ENCODE measurements around the gene HIVEP1. TPM values are rescaled to one million over a fixed set of nuclear protein-coding genes. Genes with fewer than 3 reads are reported as not detected.

HIVEP1 gene
- total RNA-seq, 2 experiments from 2014 or later = 22.1 to 22.6 TPM

DNA sequence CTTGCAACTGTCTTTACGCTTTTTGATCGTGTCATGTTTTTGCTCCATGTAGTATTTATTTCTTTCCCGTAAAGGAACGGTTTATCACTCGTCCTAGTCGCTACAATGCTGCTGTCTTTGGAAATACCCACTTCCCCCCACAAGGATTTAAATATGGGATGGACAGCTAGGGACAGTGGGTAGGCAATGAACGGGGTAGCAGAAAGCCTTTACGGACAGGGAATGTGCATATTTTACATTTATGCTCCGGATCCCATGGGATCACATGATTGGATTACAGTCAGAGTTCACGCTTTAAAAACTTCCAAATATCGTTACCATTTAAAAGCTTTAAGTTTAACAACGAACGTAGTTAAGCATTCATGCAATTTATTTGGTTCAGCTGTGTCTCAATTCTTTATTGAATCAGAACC lies 1.2 kb downstream of the HIVEP1 start:
- no TSS peak for BruUV-seq (replicated peaks)
- ChIA-PET POLR2A (interaction anchor here (0.5 to 2.2 kb wide), 3 partner anchors 10 to 423 kb away, joined by 3 to 10 read pairs (median 4); no protein-coding TSS in a partner anchor), CTCF (ENCODE audit: unreplicated experiment) (no interaction called here)
- H3K4me1 ChIP-seq (ENCODE audit: insufficient read depth, low read length, poor library complexity, severe bottlenecking) = peaks cover 17% of the 10 kb centered on the region
- peak overlapping the region; percentile 49 for H3K27ac ChIP-seq (ENCODE audit: low read depth, low read length, poor library complexity, severe bottlenecking)
- H2AFZ ChIP-seq (ENCODE audit: low read length) = no peak overlapping the region
- intact Hi-C loops (cut with micrococcal nuclease; ENCODE audit: unreplicated experiment) = loop anchor here (5.0 kb wide), 1 partner anchor 1481 kb away; no protein-coding TSS in a partner anchor
- peak overlapping the region; percentile 95 for H3K4me2 ChIP-seq (ENCODE audit: low read length)
- peaks cover 8% of the 10 kb centered on the region; the same call in 1 of the 2 replicates for H3K9me3 ChIP-seq (ENCODE audit: low read length)
- peak overlapping the region; percentile 94 for H3K4me3 ChIP-seq (ENCODE audit: low read depth, low read length, poor library complexity, severe bottlenecking)
- TF ChIP-seq, protein P1, sequence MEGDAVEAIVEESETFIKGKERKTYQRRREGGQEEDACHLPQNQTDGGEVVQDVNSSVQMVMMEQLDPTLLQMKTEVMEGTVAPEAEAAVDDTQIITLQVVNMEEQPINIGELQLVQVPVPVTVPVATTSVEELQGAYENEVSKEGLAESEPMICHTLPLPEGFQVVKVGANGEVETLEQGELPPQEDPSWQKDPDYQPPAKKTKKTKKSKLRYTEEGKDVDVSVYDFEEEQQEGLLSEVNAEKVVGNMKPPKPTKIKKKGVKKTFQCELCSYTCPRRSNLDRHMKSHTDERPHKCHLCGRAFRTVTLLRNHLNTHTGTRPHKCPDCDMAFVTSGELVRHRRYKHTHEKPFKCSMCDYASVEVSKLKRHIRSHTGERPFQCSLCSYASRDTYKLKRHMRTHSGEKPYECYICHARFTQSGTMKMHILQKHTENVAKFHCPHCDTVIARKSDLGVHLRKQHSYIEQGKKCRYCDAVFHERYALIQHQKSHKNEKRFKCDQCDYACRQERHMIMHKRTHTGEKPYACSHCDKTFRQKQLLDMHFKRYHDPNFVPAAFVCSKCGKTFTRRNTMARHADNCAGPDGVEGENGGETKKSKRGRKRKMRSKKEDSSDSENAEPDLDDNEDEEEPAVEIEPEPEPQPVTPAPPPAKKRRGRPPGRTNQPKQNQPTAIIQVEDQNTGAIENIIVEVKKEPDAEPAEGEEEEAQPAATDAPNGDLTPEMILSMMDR (conservative IDR thresholded peaks at IDR 0.05; ENCODE audit: low read length) = no peak
- TF ChIP-seq EZH2phosphoT487 (IDR thresholded peaks at IDR 0.05; ENCODE audit: borderline replicate concordance, low read depth, low read length) = no peak
- peaks cover 46% of the 10 kb centered on the region for H3K36me3 ChIP-seq (ENCODE audit: insufficient read depth, low read length)
- H3K79me2 ChIP-seq (ENCODE audit: insufficient read depth, low read depth, low read length) = peaks cover 54% of the 10 kb centered on the region
- no peak for DNase-seq (ENCODE audit: low spot score)
- H3K9me2 ChIP-seq (ENCODE audit: insufficient read depth, low read length) = no peaks in the 10 kb centered on the region
- H4K20me1 ChIP-seq (ENCODE audit: insufficient read depth, low read length) = peaks cover 12% of the 10 kb centered on the region

DNA sequence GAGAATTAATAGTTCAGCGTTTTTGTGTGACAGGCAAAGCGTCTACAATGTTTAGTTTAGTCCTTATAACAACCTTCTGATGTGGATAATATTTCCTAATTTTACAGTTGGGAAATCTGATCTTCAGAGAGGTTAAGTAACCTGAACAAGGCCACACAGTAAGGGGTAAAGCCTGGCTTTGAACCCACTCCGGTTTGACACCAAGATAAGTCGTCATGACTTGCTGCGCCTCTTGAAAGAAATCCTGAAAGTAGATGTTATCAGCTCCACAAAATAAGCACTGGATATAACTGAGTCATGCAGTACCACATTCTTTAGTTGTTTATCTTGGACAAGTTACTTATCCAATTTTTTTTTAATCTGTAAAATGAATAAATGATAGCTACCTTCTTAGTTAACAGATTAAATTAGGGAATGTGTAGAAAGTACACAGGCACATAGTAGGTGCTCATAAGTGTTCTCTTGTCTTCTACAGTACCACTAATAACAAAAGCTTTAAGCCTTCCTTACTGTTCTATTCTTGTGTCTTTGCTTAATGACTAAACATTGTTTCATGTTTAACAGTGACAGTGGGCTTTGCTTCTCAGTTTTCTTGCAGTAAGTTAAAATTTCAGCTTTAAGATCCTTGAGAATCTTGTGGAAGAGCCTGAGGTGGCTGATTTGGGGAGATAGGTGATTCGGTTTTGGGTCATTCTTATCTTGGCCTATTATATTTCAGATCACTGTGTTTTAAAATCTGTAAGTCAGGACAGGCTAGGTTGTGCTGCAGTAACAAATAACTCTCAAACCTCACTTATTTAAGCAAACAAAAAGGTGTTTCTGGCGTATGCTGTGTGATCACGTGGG lies 2.1 kb downstream of the HIVEP1 start:
- Histone ChIP-seq H2AFZ (ENCODE audit: low read length) (no peak overlapping the region), H3K4me2 (ENCODE audit: low read length) (peak overlapping the region; percentile 95), H3K36me3 (ENCODE audit: insufficient read depth, low read length) (peaks cover 53% of the 10 kb centered on the region), H3K4me3 (ENCODE audit: low read depth, low read length, poor library complexity, severe bottlenecking) (peak overlapping the region; percentile 94), H3K79me2 (ENCODE audit: insufficient read depth, low read depth, low read length) (peaks cover 54% of the 10 kb centered on the region), H4K20me1 (ENCODE audit: insufficient read depth, low read length) (peaks cover 12% of the 10 kb centered on the region), H3K4me1 (ENCODE audit: insufficient read depth, low read length, poor library complexity, severe bottlenecking) (peaks cover 17% of the 10 kb centered on the region), H3K9me3 (ENCODE audit: low read length) (peaks cover 8% of the 10 kb centered on the region; the same call in 1 of the 2 replicates), H3K9me2 (ENCODE audit: insufficient read depth, low read length) (no peaks in the 10 kb centered on the region), H3K27ac (ENCODE audit: low read depth, low read length, poor library complexity, severe bottlenecking) (no peak overlapping the region)
- intact Hi-C loops (cut with micrococcal nuclease; ENCODE audit: unreplicated experiment) = loop anchor here (5.0 kb wide), 1 partner anchor 1482 kb away; no protein-coding TSS in a partner anchor
- BruUV-seq (replicated peaks) = no TSS peak
- TF ChIP-seq EZH2phosphoT487 (IDR thresholded peaks at IDR 0.05; ENCODE audit: borderline replicate concordance, low read depth, low read length) = no peak
- TF ChIP-seq, protein P1 (conservative IDR thresholded peaks at IDR 0.05; ENCODE audit: low read length) = no peak
- ChIA-PET CTCF (ENCODE audit: unreplicated experiment) (no interaction called here), POLR2A (interaction anchor here (0.6 to 2.2 kb wide), 4 partner anchors 9 to 96 kb away, joined by 3 to 10 read pairs (median 3); no protein-coding TSS in a partner anchor)
- DNase-seq (ENCODE audit: low spot score) = no peak

DNA sequence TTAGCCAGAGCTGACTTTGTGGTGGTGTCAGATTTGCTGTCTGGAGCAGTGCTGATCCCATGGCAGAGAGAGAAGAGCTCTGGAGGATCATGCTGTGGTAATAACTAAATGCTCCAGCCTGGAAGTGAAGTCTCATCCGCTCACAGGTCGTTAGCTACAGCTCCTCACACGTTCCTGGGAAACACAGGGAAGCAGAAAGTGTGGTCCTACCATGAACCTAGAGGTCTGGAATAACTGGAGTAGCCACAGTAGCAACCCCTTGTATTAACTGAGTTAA lies 2.7 kb downstream of the HIVEP1 start:
- H3K4me1 ChIP-seq (ENCODE audit: insufficient read depth, low read length, poor library complexity, severe bottlenecking) = peaks cover 17% of the 10 kb centered on the region
- ChIA-PET CTCF (ENCODE audit: unreplicated experiment) (no interaction called here), POLR2A (interaction anchor here (0.6 to 2.2 kb wide), 4 partner anchors 9 to 96 kb away, joined by 3 to 10 read pairs (median 3); no protein-coding TSS in a partner anchor)
- peaks cover 12% of the 10 kb centered on the region for H4K20me1 ChIP-seq (ENCODE audit: insufficient read depth, low read length)
- no peak overlapping the region for H3K4me3 ChIP-seq (ENCODE audit: low read depth, low read length, poor library complexity, severe bottlenecking)
- no peak overlapping the region for H3K4me2 ChIP-seq (ENCODE audit: low read length)
- H3K36me3 ChIP-seq (ENCODE audit: insufficient read depth, low read length) = peaks cover 59% of the 10 kb centered on the region
- intact Hi-C loops (cut with micrococcal nuclease; ENCODE audit: unreplicated experiment) = loop anchor here (5.0 kb wide), 1 partner anchor 1483 kb away; no protein-coding TSS in a partner anchor
- no peak overlapping the region for H3K27ac ChIP-seq (ENCODE audit: low read depth, low read length, poor library complexity, severe bottlenecking)
- peaks cover 48% of the 10 kb centered on the region for H3K79me2 ChIP-seq (ENCODE audit: insufficient read depth, low read depth, low read length)
- BruUV-seq (replicated peaks) = no TSS peak
- no peaks in the 10 kb centered on the region for H3K9me2 ChIP-seq (ENCODE audit: insufficient read depth, low read length)
- no peak for DNase-seq (ENCODE audit: low spot score)
- no peak overlapping the region for H2AFZ ChIP-seq (ENCODE audit: low read length)
- TF ChIP-seq EZH2phosphoT487 (IDR thresholded peaks at IDR 0.05; ENCODE audit: borderline replicate concordance, low read depth, low read length) = no peak
- TF ChIP-seq, protein P1 (conservative IDR thresholded peaks at IDR 0.05; ENCODE audit: low read length) = no peak
- peaks cover 8% of the 10 kb centered on the region; the same call in 1 of the 2 replicates for H3K9me3 ChIP-seq (ENCODE audit: low read length)
